Neural cell (in vitro differentiated cells): ENCODE data around the gene USP3.

ENCODE experiments used
- EP300 ChIP-seq: fragments of 450-650 bp; conservative IDR thresholded peaks from 2 replicates; pipeline ENCODE4 v1.6.1; 2014; ENCODE audit warnings: antibody characterized with exemption, mild to moderate bottlenecking, moderate library complexity; ENCODE audit not compliant: poor library complexity, severe bottlenecking
- EZH2 ChIP-seq: fragments of 200-600, 300-800 bp; shearing (Covaris generic), sonication (generic); IDR thresholded peaks from 2 replicates; pipeline ENCODE4 v1.6.1; 2014; ENCODE audit warnings: antibody characterized with exemption, low read length, borderline replicate concordance, mild to moderate bottlenecking; ENCODE audit not compliant: insufficient read depth, poor library complexity, severe bottlenecking
- MXI1 ChIP-seq: fragments of 450-650 bp; conservative IDR thresholded peaks from 2 replicates; pipeline ENCODE4 v1.6.1; 2014; ENCODE audit warnings: antibody characterized with exemption, mild to moderate bottlenecking; ENCODE audit not compliant: poor library complexity, severe bottlenecking
- POLR2AphosphoS5 ChIP-seq: IDR thresholded peaks from 2 replicates; pipeline ENCODE4 v1.6.1; 2012
- SMC3 ChIP-seq: fragments of 450-650 bp; conservative IDR thresholded peaks from 2 replicates; pipeline ENCODE4 v1.6.1; 2014; ENCODE audit warnings: antibody characterized with exemption, mild to moderate bottlenecking, moderate library complexity; ENCODE audit not compliant: poor library complexity
- TAF1 ChIP-seq: IDR thresholded peaks from 2 replicates; pipeline ENCODE4 v1.6.1; 2012; ENCODE audit warnings: low read depth
- TF ChIP-seq, protein P1 (sequence below): fragments of 450-650 bp; IDR thresholded peaks from 2 replicates; pipeline ENCODE4 v1.5.1; 2014; ENCODE audit warnings: antibody characterized with exemption, mild to moderate bottlenecking, moderate library complexity; ENCODE audit not compliant: poor library complexity, severe bottlenecking
- TF ChIP-seq, protein P2 (sequence below): IDR thresholded peaks from 2 replicates; pipeline ENCODE4 v1.6.1; 2012; ENCODE audit warnings: borderline replicate concordance

DNA sequence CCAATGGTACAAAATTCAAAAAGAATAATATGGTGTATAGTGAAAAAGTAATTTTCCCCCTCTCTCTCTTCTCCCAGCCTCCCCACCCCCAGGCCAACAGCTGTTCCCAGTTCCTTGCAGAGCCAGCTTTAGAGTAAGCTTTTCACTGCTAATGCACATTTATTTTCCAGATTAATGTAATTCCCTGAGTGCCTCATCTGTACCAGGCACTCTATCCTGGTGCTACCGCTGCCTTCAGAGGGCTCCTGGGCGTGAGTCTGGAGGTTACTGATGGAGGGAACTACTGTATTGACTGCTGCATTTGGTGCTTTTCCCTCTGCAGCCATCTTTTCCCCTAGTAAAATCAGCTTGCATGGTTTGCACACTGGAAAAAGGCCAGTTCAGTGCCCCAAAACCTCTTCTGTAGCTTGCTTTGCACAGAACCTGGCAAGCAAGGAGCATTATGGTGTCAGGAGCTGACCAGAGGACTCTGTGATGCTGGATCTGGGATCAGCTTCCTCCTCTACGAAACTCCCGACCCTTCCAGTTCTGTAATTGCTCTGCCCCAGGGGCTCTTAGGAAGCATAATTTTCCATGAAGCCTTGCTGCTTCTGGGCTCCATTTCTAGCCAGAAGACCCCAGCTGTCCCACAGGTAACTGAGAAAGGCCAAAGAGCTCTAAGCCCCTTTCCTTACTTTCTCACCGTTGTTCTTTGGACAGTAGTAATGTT, 8.5 kb upstream of the USP3 start:
- no peak for TF ChIP-seq EP300
- TF ChIP-seq, protein P1, sequence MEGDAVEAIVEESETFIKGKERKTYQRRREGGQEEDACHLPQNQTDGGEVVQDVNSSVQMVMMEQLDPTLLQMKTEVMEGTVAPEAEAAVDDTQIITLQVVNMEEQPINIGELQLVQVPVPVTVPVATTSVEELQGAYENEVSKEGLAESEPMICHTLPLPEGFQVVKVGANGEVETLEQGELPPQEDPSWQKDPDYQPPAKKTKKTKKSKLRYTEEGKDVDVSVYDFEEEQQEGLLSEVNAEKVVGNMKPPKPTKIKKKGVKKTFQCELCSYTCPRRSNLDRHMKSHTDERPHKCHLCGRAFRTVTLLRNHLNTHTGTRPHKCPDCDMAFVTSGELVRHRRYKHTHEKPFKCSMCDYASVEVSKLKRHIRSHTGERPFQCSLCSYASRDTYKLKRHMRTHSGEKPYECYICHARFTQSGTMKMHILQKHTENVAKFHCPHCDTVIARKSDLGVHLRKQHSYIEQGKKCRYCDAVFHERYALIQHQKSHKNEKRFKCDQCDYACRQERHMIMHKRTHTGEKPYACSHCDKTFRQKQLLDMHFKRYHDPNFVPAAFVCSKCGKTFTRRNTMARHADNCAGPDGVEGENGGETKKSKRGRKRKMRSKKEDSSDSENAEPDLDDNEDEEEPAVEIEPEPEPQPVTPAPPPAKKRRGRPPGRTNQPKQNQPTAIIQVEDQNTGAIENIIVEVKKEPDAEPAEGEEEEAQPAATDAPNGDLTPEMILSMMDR = no peak
- no peak for TF ChIP-seq POLR2AphosphoS5
- no peak for TF ChIP-seq EZH2
- TF ChIP-seq MXI1 = no peak
- no peak for TF ChIP-seq TAF1
- TF ChIP-seq, protein P2, sequence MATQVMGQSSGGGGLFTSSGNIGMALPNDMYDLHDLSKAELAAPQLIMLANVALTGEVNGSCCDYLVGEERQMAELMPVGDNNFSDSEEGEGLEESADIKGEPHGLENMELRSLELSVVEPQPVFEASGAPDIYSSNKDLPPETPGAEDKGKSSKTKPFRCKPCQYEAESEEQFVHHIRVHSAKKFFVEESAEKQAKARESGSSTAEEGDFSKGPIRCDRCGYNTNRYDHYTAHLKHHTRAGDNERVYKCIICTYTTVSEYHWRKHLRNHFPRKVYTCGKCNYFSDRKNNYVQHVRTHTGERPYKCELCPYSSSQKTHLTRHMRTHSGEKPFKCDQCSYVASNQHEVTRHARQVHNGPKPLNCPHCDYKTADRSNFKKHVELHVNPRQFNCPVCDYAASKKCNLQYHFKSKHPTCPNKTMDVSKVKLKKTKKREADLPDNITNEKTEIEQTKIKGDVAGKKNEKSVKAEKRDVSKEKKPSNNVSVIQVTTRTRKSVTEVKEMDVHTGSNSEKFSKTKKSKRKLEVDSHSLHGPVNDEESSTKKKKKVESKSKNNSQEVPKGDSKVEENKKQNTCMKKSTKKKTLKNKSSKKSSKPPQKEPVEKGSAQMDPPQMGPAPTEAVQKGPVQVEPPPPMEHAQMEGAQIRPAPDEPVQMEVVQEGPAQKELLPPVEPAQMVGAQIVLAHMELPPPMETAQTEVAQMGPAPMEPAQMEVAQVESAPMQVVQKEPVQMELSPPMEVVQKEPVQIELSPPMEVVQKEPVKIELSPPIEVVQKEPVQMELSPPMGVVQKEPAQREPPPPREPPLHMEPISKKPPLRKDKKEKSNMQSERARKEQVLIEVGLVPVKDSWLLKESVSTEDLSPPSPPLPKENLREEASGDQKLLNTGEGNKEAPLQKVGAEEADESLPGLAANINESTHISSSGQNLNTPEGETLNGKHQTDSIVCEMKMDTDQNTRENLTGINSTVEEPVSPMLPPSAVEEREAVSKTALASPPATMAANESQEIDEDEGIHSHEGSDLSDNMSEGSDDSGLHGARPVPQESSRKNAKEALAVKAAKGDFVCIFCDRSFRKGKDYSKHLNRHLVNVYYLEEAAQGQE = no peak
- TF ChIP-seq SMC3 = no peak
